ENCODE results near the gene CSPG5.
A peak's percentile ranks its signal among the peaks of the same experiment; 100 is the strongest.

CSPG5 gene

DNA sequence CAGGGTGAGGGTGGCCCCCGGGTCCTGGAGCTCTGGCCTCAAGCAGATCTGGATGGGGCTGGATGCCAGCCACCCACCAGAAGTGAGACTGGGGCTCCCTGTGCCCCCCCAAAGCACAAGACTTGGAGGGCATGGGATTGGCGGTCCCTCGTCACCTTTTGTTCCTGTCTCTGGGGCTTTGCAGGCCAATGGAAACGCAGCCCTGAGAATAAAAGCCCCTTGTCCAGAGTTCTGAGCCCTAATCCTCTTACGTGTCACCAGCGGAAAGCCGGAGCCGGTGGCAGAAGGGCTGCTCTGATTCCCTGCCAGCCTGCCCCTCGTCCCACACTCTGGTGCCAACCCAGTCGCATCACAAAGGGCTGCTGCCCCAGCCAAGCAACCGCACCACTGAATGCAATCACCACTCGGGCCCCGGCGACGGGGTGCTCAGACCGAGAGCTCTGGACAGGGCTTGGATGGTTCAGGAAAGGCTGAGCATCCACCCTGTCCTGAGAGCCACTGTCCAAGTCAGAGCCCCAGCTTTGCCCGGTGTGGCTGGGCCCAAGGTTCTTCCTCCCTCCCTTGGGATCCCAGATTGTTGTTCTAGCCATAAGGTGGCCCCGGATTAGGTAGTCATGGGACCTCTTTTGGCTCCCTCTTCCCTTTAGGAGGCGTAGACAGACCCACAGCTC is 42.3 kb downstream of the CSPG5 start:
- no peak for DNase-seq

- no peak for DNase-seq
These were observed 44.6 kb downstream of the CSPG5 start for GRCh38 chr3:47533996-47534454.

- DNase-seq, result no peak
These were observed 45.2 kb downstream of the CSPG5 start for GRCh38 chr3:47533481-47533880.

DNA sequence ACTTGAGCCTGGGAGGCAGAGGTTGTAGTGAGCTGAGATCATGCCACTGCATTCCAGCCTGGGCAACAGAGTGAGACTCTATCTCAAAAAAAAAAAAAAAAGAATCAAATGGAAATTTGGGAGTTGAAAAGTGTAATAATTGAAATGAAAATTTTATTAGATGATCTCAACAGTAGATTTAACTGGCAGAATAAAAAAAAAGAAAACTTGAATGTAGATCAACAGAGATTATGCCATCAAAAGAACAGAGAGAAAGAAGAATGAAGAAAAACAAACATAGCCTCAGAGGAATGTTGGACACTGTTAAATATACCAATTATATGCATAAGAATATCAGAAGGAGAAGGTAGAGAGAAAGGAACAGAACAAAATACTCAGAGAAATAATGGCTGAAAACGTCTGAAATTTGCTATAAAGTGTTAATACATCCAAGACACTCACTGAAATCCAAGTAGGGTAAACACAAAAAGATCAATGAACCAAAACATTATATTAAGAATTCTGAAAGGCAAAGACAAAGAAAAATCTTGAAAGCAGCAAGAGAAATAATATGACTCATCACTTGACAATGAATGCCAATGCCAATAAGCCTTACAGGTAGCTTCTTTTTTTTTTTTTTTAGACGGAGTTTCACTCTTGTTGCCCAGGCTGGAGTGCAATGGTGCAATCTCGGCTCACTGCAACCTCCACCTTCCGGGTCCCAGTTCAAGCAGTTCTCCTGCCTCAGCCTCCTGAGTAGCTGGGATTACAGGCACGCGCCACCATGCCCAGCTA is 50.5 kb downstream of the CSPG5 start:
- DNase-seq, result no peak

DNA sequence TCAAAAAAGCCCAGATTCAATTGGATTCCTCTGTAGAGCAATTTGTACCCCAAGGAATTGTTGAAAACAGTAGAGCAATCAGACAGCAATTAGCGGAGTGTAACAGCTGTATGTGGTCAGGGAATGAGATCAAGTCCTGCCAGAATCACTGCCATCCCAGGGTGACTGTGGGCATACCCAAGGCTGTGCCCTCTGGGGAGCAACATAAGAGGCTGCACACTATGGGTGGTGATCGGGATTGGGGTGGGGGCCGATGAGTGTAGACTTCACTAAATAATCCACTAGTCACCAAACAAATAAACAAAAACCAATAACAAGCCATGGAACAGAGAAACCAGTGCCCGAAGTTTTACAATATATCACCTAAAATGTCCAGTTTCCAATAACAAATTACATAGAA is 53.0 kb downstream of the CSPG5 start:
- DNase-seq, result no peak

- no peak for DNase-seq
These were observed 55.2 kb downstream of the CSPG5 start for GRCh38 chr3:47523310-47524073.

DNA sequence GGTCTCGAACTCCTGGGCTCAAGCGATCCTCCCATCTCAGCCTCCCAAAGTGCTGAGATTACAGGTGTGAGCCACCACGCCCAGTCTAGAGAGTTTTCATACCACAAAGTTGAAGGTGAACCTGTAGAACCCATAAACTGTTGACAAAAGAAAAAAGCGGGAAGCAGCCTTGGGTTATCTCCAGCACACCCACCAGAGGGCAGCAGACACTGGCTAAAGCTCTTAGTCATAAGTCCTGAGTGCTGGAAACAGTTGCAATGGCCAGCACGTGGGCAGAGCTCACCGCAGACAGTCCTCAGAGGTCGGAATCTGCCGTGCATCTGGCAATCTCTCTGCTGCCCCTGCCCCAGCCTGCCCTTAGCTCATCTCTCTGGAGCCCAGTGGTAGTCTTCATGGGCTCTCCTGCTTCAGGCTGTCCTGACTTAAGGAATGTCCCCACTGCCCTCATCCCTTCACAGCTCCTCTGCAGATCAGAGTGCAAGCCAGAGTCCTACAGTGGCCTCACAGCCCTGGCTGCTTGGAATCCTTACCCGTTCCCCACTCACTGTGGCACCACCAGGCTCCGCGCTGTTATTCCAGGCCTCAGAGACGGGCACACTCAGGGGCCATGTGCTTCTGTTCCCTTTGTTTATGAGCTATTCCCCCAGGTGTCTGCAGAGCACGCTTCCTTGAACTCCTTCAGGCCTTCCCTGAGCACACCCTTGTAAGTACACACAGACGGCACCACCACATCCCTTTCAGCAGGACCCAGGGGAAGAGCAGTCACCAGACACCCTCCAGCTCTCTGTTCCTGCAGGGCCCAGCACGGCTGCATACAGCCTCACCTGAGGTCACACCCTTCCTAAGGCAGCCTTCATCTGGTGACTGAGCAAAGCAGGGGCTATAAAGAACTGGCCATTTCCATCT is 56.3 kb downstream of the CSPG5 start:
- DNase-seq, result peak; percentile 86

GRCh38 chr3:47520756-47521155 is 57.9 kb downstream of the CSPG5 start:
- DNase-seq, result no peak

DNA sequence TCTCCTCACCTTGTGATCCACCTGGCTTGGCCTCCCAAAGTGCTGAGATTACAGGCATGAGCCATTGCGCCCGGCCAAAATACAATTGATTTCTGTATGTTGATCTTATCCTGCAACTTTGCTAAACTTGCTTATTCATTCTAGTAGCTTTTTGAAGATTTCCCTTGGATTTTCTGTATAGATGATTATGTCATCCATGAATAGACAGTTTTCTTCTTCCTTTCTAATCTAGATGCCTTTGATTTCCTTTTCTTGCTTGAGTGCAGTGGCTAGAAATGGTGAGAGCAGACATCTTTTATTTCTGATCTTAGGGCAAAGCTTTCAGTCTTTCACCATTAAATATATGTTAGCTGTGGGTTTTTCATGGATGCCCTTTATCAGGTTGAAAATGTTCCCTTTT is 60.7 kb downstream of the CSPG5 start:
- DNase-seq, result no peak

- DNase-seq, result no peak
These were observed 62.8 kb downstream of the CSPG5 start for GRCh38 chr3:47515864-47516319.

GRCh38 chr3:47515100-47515499 is 63.6 kb downstream of the CSPG5 start:
- DNase-seq, result no peak

GRCh38 chr3:47513125-47513929 is 65.3 kb downstream of the CSPG5 start, which contains the start of gene ELP6:
Gene ELP6 (minus strand): TSS chr3:47513712. CDS start chr3:47513590, 122 bp downstream.
- peak; percentile 98 for DNase-seq

DNA sequence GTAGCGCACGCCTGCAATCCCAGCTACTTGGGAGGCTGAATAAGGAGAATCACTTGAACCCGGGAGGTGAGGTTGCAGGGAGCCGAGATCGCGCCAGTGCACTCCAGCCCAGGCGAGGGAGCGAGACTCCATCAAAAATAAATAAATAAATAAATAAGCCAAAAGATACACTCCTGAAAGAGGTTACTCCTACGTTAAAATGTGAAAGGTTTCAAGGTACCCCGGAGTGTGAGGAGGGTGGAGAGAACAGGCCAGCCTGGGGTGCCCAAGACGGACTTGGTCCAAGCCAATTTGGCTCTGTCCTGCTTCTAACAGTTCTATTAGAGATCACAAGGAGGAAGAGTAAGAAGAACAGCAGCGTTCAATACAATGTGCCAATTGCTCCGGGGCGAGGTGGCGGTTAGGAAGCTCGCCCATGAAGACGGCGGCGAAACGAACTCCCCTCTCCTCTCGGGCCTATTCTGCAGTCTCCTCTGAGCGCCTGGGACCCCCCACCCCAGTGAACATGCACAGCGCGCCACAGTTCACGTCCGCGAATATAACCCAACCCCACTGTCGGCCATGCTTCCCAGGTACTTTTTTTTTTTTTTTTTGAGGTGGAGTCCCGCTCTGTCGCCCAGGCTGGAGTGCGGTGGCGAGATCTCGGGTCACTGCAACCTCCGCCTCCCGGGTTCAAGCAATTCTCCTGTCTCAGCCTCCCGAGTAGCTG is 66.1 kb downstream of the CSPG5 start:
- DNase-seq, result peak; percentile 31
